ENCODE results near the gene LENG9. TPM values are rescaled to one million over a fixed set of nuclear protein-coding genes. Genes with fewer than 3 reads are reported as not detected.

Gene LENG9
- total and polyA plus RNA-seq, 2 of the 13 experiments (the other 11 are each of a cell fraction or from before 2014, with no cell fraction given), result 0.75 to 2.9 TPM

GRCh38 chr19:54462655-54463530 is 685 bp downstream of the LENG9 start (continued):
- TF ChIP-seq ZNF354B (CRISPR knock-in tag; IDR thresholded peaks at IDR 0.05), result no peak
- TF ChIP-seq ZNF550 (CRISPR knock-in tag; IDR thresholded peaks at IDR 0.05; ENCODE audit: borderline replicate concordance), result no peak
- peak; percentile 76; the same call in 1 of the 2 replicates for TF ChIP-seq ZNF264 (CRISPR knock-in tag; IDR thresholded peaks at IDR 0.05)
- 0 out of 2 replicates have a peak, but pooled peaks have one; percentile 38 for TF ChIP-seq ZBTB10 (CRISPR knock-in tag; IDR thresholded peaks at IDR 0.05; ENCODE audit: borderline replicate concordance)
- TF ChIP-seq GMEB2 (CRISPR knock-in tag; IDR thresholded peaks at IDR 0.05; ENCODE audit: low read depth), result no peak
- peak; percentile 86 for TF ChIP-seq ZNF784 (CRISPR knock-in tag; IDR thresholded peaks at IDR 0.05; ENCODE audit: borderline replicate concordance)
- TF ChIP-seq KLF15 (CRISPR knock-in tag; IDR thresholded peaks at IDR 0.05; ENCODE audit: borderline replicate concordance), result no peak; the same call in 1 of the 2 replicates
- no peak for TF ChIP-seq ZBTB8A (CRISPR knock-in tag; IDR thresholded peaks at IDR 0.05; ENCODE audit: borderline replicate concordance, low read depth)
- TF ChIP-seq KLF16 (CRISPR knock-in tag; IDR thresholded peaks at IDR 0.05), result peak; percentile 27 to 28; a peak in 3 of 4 replicates
- TF ChIP-seq ZNF432 (CRISPR knock-in tag; IDR thresholded peaks at IDR 0.05; ENCODE audit: borderline replicate concordance), result no peak
- no peak; the same call in none of the 2 replicates for TF ChIP-seq PHF8 (CRISPR knock-in tag; IDR thresholded peaks at IDR 0.05)
- no peak for TF ChIP-seq YEATS2 (CRISPR knock-in tag; IDR thresholded peaks at IDR 0.05; ENCODE audit: borderline replicate concordance)
- peak; percentile 28; the same call in 1 of the 2 replicates for TF ChIP-seq ZNF558 (CRISPR knock-in tag; IDR thresholded peaks at IDR 0.05; ENCODE audit: borderline replicate concordance)
- peak; percentile 81; the same call in 1 of the 2 replicates for TF ChIP-seq ZNF318 (CRISPR knock-in tag; IDR thresholded peaks at IDR 0.05)

Measured in HepG2 (cell line).